Uterus (tissue), 4 donors: ENCODE data around the gene CHMP4B. TPM values are rescaled to one million over a fixed set of nuclear protein-coding genes. Genes with fewer than 3 reads are reported as not detected.

Source experiments
- DNase-seq, 2 donors: peaks; one replicate each; pipeline ENCODE4 v3.0.0-alpha.2; 2019 to 2020
- H3K27ac ChIP-seq, 2 donors: fragments of 200-600 bp; sonication (generic); 1 replicate in 1 of 2; 2 replicates in 1 of 2; pipeline ENCODE4 v1.5.1; 2016 to 2018
- H3K27me3 ChIP-seq, 2 donors: fragments of 200-600 bp; sonication (generic); one replicate each; pipeline ENCODE4 v1.5.1; 2018 to 2019; ENCODE audit warnings: control low read depth in 1 of 2
- H3K36me3 ChIP-seq, 2 donors: fragments of 200-600 bp; sonication (generic); one replicate each; pipeline ENCODE4 v1.5.1; 2019; ENCODE audit warnings: control low read depth in 1 of 2
- H3K4me1 ChIP-seq, 2 donors: fragments of 200-600 bp; sonication (generic); one replicate each; pipeline ENCODE4 v1.5.1; 2018 to 2019; ENCODE audit warnings: control low read depth in 1 of 2
- H3K4me3 ChIP-seq, 2 donors: fragments of 200-600 bp; sonication (generic); 1 replicate in 1 of 2; 2 replicates in 1 of 2; pipeline ENCODE4 v1.5.1; 2018 to 2019; ENCODE audit warnings: mild to moderate bottlenecking in 1 of 2
- H3K9me3 ChIP-seq, 2 donors: fragments of 200-600 bp; sonication (generic); one replicate each; pipeline ENCODE4 v1.5.1; 2019; ENCODE audit warnings: control low read depth in 1 of 2
- POLR2A ChIP-seq, 2 donors: fragments of 450-650 bp; IDR thresholded peaks; one replicate each; pipeline ENCODE4 v1.6.1; 2016; ENCODE audit warnings: antibody characterized with exemption in 2 of 2, mild to moderate bottlenecking in 1 of 2, moderate library complexity in 1 of 2
- intact Hi-C: fragments of 100-400 bp; cut with DNase I; formaldehyde crosslinking; loops from one replicate; pipeline ENCODE4 v1.15.1; 2023; ENCODE audit warnings: low total_unique reads
- total RNA-seq, 4 donors: library from RNA; depleted of rRNA in 3 of 4; stranded (reverse); fragments of >200 nt in 3 of 4; gene quantifications; one replicate each; pipeline versions ENCODE4 v1.1.0 to v1.2.4, GENCODE V29; 2014 to 2023
- TF ChIP-seq, protein P1 (sequence below), 4 experiments: fragments of 200-600 bp in 2 of 4; fragments of 450-650 bp in 2 of 4; sonication (generic) in 2 of 4; IDR thresholded peaks; one replicate each; pipeline ENCODE4 v1.5.1; 2016 to 2019; ENCODE audit warnings: antibody characterized with exemption in 4 of 4, mild to moderate bottlenecking in 2 of 4, moderate library complexity in 1 of 4
- donor health status: DM: yes; HTN: yes; CAD: no.

Gene CHMP4B
- total RNA-seq, 4 donors from 2014 or later, result 48.0 to 73.8 (median 57.9) TPM

DNA sequence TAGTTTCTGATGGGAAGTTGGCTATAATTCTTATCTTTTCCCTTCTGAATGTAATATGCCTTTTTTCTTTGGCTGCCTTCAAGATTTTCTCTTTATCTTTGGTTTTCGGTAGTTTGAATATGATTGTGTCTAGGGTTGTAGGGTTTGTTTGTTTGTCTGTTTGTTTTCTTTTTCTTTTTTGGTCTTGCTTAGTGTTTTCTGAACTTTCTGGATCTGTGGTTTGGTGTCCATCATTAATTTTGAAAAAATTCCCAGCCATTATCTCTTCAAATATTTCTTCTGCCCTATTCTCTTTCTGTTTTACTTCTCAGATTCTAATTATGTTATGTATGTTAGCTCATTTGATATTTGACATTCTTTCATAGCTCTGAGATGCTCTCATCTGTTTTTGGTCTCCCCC is 79.4 kb downstream of the CHMP4B start:
- TF ChIP-seq, protein P1, sequence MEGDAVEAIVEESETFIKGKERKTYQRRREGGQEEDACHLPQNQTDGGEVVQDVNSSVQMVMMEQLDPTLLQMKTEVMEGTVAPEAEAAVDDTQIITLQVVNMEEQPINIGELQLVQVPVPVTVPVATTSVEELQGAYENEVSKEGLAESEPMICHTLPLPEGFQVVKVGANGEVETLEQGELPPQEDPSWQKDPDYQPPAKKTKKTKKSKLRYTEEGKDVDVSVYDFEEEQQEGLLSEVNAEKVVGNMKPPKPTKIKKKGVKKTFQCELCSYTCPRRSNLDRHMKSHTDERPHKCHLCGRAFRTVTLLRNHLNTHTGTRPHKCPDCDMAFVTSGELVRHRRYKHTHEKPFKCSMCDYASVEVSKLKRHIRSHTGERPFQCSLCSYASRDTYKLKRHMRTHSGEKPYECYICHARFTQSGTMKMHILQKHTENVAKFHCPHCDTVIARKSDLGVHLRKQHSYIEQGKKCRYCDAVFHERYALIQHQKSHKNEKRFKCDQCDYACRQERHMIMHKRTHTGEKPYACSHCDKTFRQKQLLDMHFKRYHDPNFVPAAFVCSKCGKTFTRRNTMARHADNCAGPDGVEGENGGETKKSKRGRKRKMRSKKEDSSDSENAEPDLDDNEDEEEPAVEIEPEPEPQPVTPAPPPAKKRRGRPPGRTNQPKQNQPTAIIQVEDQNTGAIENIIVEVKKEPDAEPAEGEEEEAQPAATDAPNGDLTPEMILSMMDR (IDR thresholded peaks at IDR 0.05), result no peak
- no peak for DNase-seq
- Histone ChIP-seq H3K4me3 (no peak overlapping the region), H3K36me3 (no peaks in the 10 kb centered on the region), H3K9me3 (no peaks in the 10 kb centered on the region), H3K27me3 (no peaks in the 10 kb centered on the region), H3K4me1 (no peaks in the 10 kb centered on the region), H3K27ac (no peak overlapping the region)
- intact Hi-C loops, result no loop called here

DNA sequence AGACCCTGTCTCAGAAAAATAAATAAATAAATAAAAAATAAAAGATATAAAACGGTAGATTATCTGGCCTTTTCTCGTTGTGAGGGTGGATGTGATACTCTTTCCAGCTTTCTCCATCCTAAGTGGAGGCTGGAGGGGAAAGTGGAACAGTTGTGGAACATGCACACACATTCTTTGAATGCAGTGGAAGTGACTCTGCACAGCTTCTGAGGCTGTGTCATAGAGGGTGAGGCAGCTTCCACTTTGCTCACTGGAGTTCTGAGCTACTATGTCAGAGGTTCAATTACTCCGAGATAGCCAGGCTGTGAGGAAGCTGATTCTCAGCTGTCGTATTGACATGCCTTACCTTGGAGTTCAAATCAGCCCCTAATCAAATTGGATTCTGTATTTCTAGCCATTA is 82.2 kb downstream of the CHMP4B start:
- H3K27me3 ChIP-seq, result no peaks in the 10 kb centered on the region
- H3K36me3 ChIP-seq, result no peaks in the 10 kb centered on the region
- no peak overlapping the region for H3K27ac ChIP-seq
- no peaks in the 10 kb centered on the region for H3K9me3 ChIP-seq
- no peak overlapping the region for H3K4me3 ChIP-seq
- intact Hi-C loops, result no loop called here
- no peaks in the 10 kb centered on the region for H3K4me1 ChIP-seq
- no peak for DNase-seq
- TF ChIP-seq, protein P1 (IDR thresholded peaks at IDR 0.05), result no peak
- TF ChIP-seq POLR2A (IDR thresholded peaks at IDR 0.05), result no peak

DNA sequence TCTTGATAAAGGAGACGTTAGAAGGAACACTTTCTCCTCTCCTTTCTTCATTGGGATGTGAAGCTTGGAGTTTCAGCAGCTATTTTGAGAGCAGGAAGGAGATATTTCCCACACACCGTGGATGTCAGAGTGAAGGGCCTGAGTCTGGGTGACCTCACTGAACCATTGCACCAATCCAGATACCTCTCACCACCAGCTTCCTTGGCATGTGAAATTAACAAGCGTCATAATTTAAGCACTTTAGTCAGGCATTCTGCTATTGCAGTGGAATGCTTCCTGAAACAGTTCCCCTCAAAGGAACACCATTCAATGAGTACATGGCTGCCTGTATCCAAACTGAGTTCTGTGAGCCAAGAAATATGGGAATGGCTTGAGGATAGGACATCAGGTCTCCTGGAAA is 83.7 kb downstream of the CHMP4B start:
- no peaks in the 10 kb centered on the region for H3K4me1 ChIP-seq
- no peak for DNase-seq
- intact Hi-C loops, result no loop called here
- H3K9me3 ChIP-seq, result no peaks in the 10 kb centered on the region
- H3K36me3 ChIP-seq, result no peaks in the 10 kb centered on the region
- no peaks in the 10 kb centered on the region for H3K27me3 ChIP-seq
- H3K4me3 ChIP-seq, result no peak overlapping the region
- TF ChIP-seq, protein P1 (IDR thresholded peaks at IDR 0.05), result no peak
- TF ChIP-seq POLR2A (IDR thresholded peaks at IDR 0.05), result no peak
- H3K27ac ChIP-seq, result no peak overlapping the region

DNA sequence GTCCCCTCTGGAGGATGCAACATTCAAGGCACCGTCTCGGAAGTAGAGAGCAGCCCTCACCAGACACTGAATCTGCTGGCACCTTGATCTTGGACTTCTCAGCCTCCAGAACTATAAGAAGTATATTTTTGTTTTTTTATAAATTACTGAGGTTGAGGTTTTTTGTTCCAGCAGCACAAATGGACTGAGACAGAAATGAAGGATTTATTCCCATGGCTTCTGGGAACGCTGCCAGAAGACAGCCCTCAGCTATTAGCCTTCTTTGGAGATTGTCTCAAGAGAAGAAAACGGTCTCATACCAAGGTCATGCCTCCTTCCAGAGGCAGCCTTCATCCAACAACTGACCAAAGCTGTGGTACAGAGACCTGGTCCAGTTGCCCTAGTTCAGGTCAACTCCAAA is 85.4 kb downstream of the CHMP4B start:
- no peak for DNase-seq
- H3K36me3 ChIP-seq, result no peaks in the 10 kb centered on the region
- TF ChIP-seq POLR2A (IDR thresholded peaks at IDR 0.05), result no peak
- TF ChIP-seq, protein P1 (IDR thresholded peaks at IDR 0.05), result no peak
- H3K4me3 ChIP-seq, result no peak overlapping the region
- H3K4me1 ChIP-seq, result no peaks in the 10 kb centered on the region
- no peaks in the 10 kb centered on the region for H3K9me3 ChIP-seq
- H3K27ac ChIP-seq, result no peak overlapping the region
- no peaks in the 10 kb centered on the region for H3K27me3 ChIP-seq
- intact Hi-C loops, result no loop called here

DNA sequence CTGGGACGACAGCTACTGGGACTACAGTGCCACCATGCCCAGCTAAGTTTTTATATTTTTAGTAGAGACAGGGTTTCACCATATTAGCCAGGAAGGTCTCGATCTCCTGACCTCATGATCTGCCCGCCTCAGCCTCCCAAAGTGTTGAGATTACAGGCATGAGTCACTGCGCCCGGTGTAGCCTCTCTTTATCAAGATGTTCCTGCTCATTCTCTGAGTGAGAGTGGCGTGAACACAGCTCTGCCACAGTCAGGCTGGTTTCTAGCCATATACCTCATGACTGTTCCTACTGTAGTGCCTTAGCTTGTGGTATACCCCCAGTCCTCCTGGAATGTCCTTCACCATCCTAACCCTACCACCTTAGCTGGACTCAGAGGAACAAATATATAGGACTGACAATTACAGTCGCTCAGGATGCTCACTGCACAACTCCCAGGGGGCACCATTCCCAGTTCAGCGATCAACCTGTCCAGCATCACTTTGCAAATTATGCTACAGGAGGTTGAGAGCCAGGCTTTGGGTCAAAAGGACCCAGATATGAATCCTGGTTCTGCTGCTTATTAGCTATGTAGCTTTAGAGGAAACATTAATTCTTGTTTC is 86.3 kb downstream of the CHMP4B start:
- no peaks in the 10 kb centered on the region for H3K4me1 ChIP-seq
- H3K4me3 ChIP-seq, result no peak overlapping the region
- no peaks in the 10 kb centered on the region for H3K36me3 ChIP-seq
- no peaks in the 10 kb centered on the region for H3K27me3 ChIP-seq
- no peak overlapping the region for H3K27ac ChIP-seq
- TF ChIP-seq, protein P1 (IDR thresholded peaks at IDR 0.05), result no peak
- no peak for TF ChIP-seq POLR2A (IDR thresholded peaks at IDR 0.05)
- DNase-seq, result no peak
- intact Hi-C loops, result no loop called here
- no peaks in the 10 kb centered on the region for H3K9me3 ChIP-seq
